IPS-18a (cell line): ENCODE data around the gene ZNF491.
"Not testable (repeated sequence)": the region's sequence is repeated elsewhere in the genome, so short reads cannot be mapped to it uniquely, and the experiment has no call there.

Source experiments
- H3K27ac ChIP-seq: one replicate; pipeline ENCODE4 v1.5.1; 2013; ENCODE audit warnings: low read length
- H3K27me3 ChIP-seq: one replicate; pipeline ENCODE4 v1.6.1; 2013; ENCODE audit warnings: mild to moderate bottlenecking, low read length; ENCODE audit not compliant: control insufficient read depth, insufficient read depth
- H3K36me3 ChIP-seq: one replicate; pipeline ENCODE4 v1.6.1; 2013; ENCODE audit warnings: low read depth, low read length; ENCODE audit not compliant: control insufficient read depth
- H3K4me1 ChIP-seq: one replicate; pipeline ENCODE4 v1.6.1; 2013; ENCODE audit warnings: low read depth, low read length; ENCODE audit not compliant: control insufficient read depth
- H3K4me3 ChIP-seq: one replicate; pipeline ENCODE4 v1.5.1; 2013; ENCODE audit warnings: low read length
- H3K9ac ChIP-seq: one replicate; pipeline ENCODE4 v1.6.1; 2013; ENCODE audit warnings: mild to moderate bottlenecking, low read length, moderate library complexity
- H3K9me3 ChIP-seq: one replicate; pipeline ENCODE4 v1.6.1; 2013; ENCODE audit warnings: low read depth, low read length; ENCODE audit not compliant: control insufficient read depth

Gene ZNF491

DNA sequence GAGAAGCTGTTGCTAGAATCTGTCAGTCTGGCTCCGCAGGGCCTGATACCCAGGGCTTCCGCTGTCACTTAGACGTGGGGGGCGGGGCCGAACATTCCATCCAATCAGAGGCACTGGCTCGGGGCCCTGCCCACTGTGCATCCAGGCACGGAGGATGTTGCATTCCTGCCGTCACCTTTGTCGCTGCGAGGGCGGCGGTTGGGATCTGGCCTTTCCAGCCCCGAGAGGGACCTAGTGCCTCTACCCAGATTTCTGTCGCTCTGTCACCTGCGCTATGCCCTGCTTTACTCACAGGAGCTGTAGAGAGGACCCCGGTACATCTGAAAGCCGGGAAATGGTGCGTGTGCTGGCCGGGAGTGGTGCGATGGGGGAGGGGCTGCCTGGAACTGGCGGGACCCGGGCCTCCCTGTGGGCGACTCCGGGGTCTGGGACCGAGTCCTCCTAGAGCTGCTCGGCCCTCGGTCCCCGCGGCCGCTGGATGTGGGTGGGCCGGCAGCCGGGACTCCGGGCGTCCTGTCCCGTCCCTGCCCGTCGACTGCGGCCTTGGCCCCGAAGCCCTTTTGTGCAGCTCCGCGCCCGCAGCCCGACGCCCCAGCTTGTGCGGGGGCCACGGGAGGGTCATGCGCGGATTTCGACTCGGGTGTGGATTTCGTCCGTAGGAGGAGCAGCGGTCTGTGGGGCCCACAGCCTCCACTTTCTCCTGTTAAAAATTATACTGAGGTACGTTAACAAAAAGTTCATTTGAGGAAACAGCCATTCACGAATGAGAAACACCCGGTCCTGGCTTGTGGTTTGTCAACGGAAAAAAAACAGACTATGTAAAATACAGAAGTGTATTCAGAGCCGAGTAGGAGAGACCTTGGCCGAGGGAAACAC lies 50.5 kb downstream of the ZNF491 start, which contains the start of gene ZNF439:
ZNF439 (plus strand) TSS at position 133 of the 876 bp plus-strand sequence; CDS start at position 275, 142 bp downstream.
- no peaks in the 10 kb centered on the region for H3K4me1 ChIP-seq
- H3K9me3 ChIP-seq = no peaks in the 10 kb centered on the region
- H3K27me3 ChIP-seq = no peaks in the 10 kb centered on the region
- H3K9ac ChIP-seq = no peak within 1 kb of the TSS
- no peak within 1 kb of the TSS for H3K27ac ChIP-seq
- H3K4me3 ChIP-seq = peak within 1 kb of the TSS; percentile 51
- no peaks in the 10 kb centered on the region for H3K36me3 ChIP-seq

DNA sequence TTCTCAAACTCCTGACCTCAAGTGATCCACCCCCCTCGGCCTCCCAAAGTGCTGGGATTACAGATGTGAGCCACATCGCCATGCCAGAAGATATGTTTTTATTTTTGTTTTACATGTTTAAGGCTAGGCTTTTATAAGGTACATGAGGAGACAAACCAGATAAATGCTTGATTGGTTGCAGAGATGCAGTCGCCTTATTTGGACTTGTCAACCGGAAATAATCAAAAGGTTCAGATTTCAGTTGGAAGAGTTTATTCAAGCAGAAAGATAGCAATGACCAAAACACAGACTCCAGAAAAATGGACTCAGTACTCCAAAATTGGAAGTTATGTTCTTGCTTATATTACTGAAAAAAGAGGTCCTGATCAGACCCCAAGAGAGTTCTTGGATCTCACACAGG lies 52.0 kb downstream of the ZNF491 start:
- not testable (repeated sequence) for H3K4me3 ChIP-seq

DNA sequence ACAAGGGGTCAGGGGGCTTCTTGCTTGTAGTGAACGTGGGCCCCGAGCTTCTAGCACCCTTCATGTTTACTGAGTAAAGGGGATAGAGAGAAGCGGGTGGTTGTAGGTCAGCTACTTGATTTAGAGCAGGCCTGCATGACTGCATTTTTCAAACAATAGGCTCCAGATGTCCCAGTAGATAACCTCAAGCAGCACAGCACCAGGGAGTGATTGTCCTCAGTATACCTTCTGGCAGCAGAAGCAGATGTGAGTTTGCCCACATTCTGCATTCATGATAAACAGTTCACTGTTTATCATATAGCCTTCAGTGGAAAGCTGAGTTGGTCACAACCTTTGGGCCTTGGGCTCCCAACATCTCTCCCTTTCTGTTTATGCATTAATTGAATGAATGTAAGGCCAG lies 55.0 kb downstream of the ZNF491 start:
- Histone ChIP-seq H3K9me3 (no peaks in the 10 kb centered on the region), H3K36me3 (no peaks in the 10 kb centered on the region), H3K4me3 (no peak overlapping the region), H3K9ac (no peak overlapping the region), H3K27me3 (no peaks in the 10 kb centered on the region), H3K27ac (no peak overlapping the region), H3K4me1 (no peaks in the 10 kb centered on the region)

More for the DNA sequence above, 52.0 kb downstream of the ZNF491 start:
- not testable (repeated sequence) for H3K9ac ChIP-seq, H3K4me1 ChIP-seq, H3K9me3 ChIP-seq, H3K36me3 ChIP-seq, H3K27me3 ChIP-seq, H3K27ac ChIP-seq

DNA sequence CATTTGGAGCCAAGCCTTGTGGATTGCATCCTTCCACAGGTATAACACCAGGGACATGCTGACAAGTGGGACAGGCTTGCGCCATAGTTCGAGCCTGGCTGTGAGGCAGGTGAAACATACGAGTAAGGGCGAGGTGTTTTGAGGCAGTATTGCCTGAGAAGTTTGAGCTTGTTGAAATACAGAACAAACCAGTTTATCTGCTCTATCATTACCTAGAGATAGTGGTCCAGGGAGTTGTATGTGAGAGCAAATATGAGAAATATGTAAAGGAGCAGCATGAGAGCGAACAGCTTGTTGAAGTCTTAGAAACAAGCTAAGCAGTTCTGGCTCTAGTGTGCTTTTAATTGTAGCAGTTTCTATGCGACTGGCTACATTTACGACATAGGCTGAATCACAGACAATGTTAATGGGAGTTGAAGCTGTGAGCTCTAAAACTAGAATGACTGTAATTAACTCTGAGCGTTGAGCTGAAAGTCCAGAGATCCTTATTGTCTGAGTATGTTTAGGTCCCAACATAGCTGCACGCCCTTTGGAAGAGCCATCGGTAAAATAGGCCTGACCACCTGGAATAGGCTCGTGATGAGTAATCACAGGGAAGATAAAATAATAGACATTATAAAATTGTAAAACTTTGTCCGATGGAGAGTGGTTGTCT lies 58.4 kb downstream of the ZNF491 start:
- no peak overlapping the region for H3K9ac ChIP-seq
- no peaks in the 10 kb centered on the region for H3K27me3 ChIP-seq
- no peak overlapping the region for H3K4me3 ChIP-seq
- H3K4me1 ChIP-seq = no peaks in the 10 kb centered on the region
- H3K27ac ChIP-seq = no peak overlapping the region
- H3K9me3 ChIP-seq = peaks cover 5% of the 10 kb centered on the region
- H3K36me3 ChIP-seq = no peaks in the 10 kb centered on the region
